K562 (cell line): ENCODE measurements around the gene ARMH1. TPM values are rescaled to one million over a fixed set of nuclear protein-coding genes. Genes with fewer than 3 reads are reported as not detected.

ENCODE experiments used
- ATF3 ChIP-seq, 2 experiments: fragments of 450-650 bp in 1 of 2; sonication (generic) in 1 of 2; formaldehyde crosslinking in 1 of 2; IDR thresholded peaks in 1 of 2; conservative IDR thresholded peaks in 1 of 2; 2 replicates each; pipeline versions ENCODE4 v1.6.1 to v1.8.1; 2016 to 2023; ENCODE audit warnings: mild to moderate bottlenecking in 2 of 2, moderate library complexity in 2 of 2, inconsistent platforms in 1 of 2, missing genetic modification reagents in 1 of 2
- CEBPZ ChIP-seq: fragments of 150-350 bp; IDR thresholded peaks from 2 replicates; pipeline ENCODE4 v1.6.1; 2014; ENCODE audit warnings: low read depth, mild to moderate bottlenecking, low read length, borderline replicate concordance
- HES1 ChIP-seq: fragments of 450-650 bp; IDR thresholded peaks from 2 replicates; pipeline ENCODE4 v1.6.1; 2016; ENCODE audit warnings: low read depth, mild to moderate bottlenecking, moderate library complexity
- MAX ChIP-seq: sonication (generic); formaldehyde crosslinking; IDR thresholded peaks from 2 replicates; pipeline ENCODE4 v1.9.0; 2022; ENCODE audit warnings: mild to moderate bottlenecking, missing genetic modification reagents
- NR2F6 ChIP-seq: fragments of 450-650 bp; formaldehyde crosslinking; IDR thresholded peaks from 2 replicates; pipeline ENCODE4 v1.4.0; 2020; ENCODE audit warnings: mild to moderate bottlenecking
- ZC3H4 ChIP-seq: sonication (generic); formaldehyde crosslinking; IDR thresholded peaks from 2 replicates; pipeline ENCODE4 v1.9.0; 2021; ENCODE audit warnings: missing genetic modification reagents, borderline replicate concordance
- ZNF384 ChIP-seq: IDR thresholded peaks from 2 replicates; pipeline ENCODE4 v1.6.1; 2012; ENCODE audit warnings: low read depth, low read length, improper control_type of control experiment
- polyA plus RNA-seq, 8 experiments: library from polyadenylated mRNA; depleted of rRNA in 4 of 8; stranded (reverse) in 5 of 8; unstranded in 3 of 8; fragments of >200 nt; fragmentation: Nextera tagmentation in 2 of 8; fragmentation: Illumina TruSeq in 1 of 8; extraction: Ambion mirVana in 2 of 8; extraction: Trizol in 1 of 8; gene quantifications; 2 replicates each; pipeline versions ENCODE4 v1.2.1 to v1.2.3, GENCODE V29; 2011 to 2014; ENCODE audit warnings: inconsistent platforms in 1 of 8, missing spikeins in 1 of 8
- total RNA-seq, 7 experiments: library from RNA; depleted of rRNA in 6 of 7; stranded (reverse); fragments of >200 nt in 6 of 7; fragmentation: Illumina TruSeq in 2 of 7; extraction: Trizol in 2 of 7; gene quantifications; 2 replicates each; pipeline versions ENCODE4 v1.2.1 to v1.2.3, GENCODE V29; 2011 to 2021; ENCODE audit warnings: low replicate concordance in 1 of 7
- TF ChIP-seq, protein P1 (sequence below): fragments of 250-450 bp; sonication (Bioruptor Pico); IDR thresholded peaks from 2 replicates; pipeline ENCODE4 v1.8.0; 2021; ENCODE audit warnings: borderline replicate concordance, mild to moderate bottlenecking, moderate library complexity; ENCODE audit not compliant: poor library complexity, severe bottlenecking
- TF ChIP-seq, protein P2 (sequence below): fragments of 250-450 bp; sonication (Bioruptor Pico); IDR thresholded peaks from 2 replicates; pipeline ENCODE4 v1.4.0; 2020; ENCODE audit warnings: mild to moderate bottlenecking, moderate library complexity, borderline replicate concordance

The ARMH1 gene
- total and polyA plus RNA-seq, 9 of the 15 experiments (the other 6 are each of a cell fraction or from before 2014, with no cell fraction given): 0.41 TPM; not detected in 8

DNA sequence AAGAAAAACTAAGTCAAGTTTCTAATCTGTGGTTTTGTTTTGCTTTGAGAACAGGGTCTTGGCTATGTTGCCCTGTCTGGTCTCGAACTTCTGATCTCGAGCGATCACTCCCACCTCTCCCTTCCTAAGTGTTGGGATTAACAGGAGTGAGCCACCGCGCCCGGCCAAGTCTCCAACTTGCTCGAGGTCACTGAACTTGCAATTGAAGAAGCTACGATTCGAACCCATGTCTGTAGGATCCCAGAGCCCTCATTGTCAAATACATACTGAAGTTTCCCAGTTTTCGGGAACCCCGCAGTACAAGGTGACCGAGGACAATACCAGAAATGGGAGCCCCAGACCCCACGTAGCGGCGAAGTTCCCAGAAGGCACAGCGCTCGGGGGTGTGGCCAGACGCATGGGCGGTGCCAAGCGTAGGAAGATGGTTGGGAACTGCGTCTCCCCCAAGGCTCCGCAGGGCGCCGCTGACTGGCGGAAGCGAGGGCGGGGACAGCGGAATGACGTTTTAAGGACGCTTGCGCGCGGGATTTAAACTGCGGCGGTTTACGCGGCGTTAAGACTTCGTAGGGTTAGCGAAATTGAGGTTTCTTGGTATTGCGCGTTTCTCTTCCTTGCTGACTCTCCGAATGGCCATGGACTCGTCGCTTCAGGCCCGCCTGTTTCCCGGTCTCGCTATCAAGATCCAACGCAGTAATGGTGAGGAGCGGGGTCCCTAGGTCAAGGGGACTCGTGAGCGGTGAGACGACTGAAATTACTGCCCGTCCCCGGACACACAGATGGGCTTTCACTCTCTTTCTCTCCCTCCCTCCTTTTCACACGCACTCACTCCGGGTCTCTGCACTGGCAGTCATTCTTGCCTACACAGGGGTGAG lies 65.0 kb downstream of the ARMH1 start, which contains the start of gene KIF2C (continued):
- TF ChIP-seq CEBPZ (no peak), MAX (CRISPR knock-in tag) (no peak; the same call in 1 of the 2 replicates), HES1 (peak; percentile 57; the same call in 1 of the 2 replicates), ZC3H4 (CRISPR knock-in tag) (no peak), ZNF384 (no peak), ATF3 (IDR thresholded peaks at IDR 0.05) (peak; percentile 47; the same call in 1 of the 2 replicates), ATF3 (CRISPR knock-in tag; conservative IDR thresholded peaks at IDR 0.05) (peak; percentile 62; the same call in 1 of the 2 replicates), NR2F6 (CRISPR knock-in tag) (no peak)
- TF ChIP-seq, protein P1, sequence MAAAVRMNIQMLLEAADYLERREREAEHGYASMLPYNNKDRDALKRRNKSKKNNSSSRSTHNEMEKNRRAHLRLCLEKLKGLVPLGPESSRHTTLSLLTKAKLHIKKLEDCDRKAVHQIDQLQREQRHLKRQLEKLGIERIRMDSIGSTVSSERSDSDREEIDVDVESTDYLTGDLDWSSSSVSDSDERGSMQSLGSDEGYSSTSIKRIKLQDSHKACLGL: no peak
- TF ChIP-seq, protein P2, sequence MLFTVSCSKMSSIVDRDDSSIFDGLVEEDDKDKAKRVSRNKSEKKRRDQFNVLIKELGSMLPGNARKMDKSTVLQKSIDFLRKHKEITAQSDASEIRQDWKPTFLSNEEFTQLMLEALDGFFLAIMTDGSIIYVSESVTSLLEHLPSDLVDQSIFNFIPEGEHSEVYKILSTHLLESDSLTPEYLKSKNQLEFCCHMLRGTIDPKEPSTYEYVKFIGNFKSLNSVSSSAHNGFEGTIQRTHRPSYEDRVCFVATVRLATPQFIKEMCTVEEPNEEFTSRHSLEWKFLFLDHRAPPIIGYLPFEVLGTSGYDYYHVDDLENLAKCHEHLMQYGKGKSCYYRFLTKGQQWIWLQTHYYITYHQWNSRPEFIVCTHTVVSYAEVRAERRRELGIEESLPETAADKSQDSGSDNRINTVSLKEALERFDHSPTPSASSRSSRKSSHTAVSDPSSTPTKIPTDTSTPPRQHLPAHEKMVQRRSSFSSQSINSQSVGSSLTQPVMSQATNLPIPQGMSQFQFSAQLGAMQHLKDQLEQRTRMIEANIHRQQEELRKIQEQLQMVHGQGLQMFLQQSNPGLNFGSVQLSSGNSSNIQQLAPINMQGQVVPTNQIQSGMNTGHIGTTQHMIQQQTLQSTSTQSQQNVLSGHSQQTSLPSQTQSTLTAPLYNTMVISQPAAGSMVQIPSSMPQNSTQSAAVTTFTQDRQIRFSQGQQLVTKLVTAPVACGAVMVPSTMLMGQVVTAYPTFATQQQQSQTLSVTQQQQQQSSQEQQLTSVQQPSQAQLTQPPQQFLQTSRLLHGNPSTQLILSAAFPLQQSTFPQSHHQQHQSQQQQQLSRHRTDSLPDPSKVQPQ (CRISPR knock-in tag): no peak
